Small intestine (tissue), 4 donors: ENCODE data around the gene PRPF38A. TPM values are rescaled to one million over a fixed set of nuclear protein-coding genes. Genes with fewer than 3 reads are reported as not detected.

Experiments
- polyA plus RNA-seq, 4 donors: library from polyadenylated mRNA; stranded (reverse) in 3 of 4; unstranded in 1 of 4; fragments of 200-250 nt in 3 of 4; fragments of 120-200 nt in 1 of 4; gene quantifications; one replicate each; pipeline versions ENCODE4 v1.2.1 to v1.2.3, GENCODE V29; 2013
- donor health status: healthy with polysubstance abuse.
- donor health status: Bipolar disorder and iron deficiency.
- donor health status: healthy.

Gene PRPF38A
- polyA plus RNA-seq, 4 donors, result 11.6 to 55.6 (median 24.4) TPM

Other genes with a start within 250 kb of the PRPF38A start
- gene CC2D1B, start 38.4 kb upstream of the PRPF38A start, polyA plus RNA-seq, result 10 to 100 TPM; 17.3 to 21.9 (median 18.3) TPM
- gene ORC1, start 179 bp upstream of the PRPF38A start, polyA plus RNA-seq, result 1 to 10 TPM in 3 of 4 donors, under 1 TPM in 1; 0.22 to 5.3 (median 3.2) TPM
- 10 to 100 TPM in 2 of 4 donors, 1 to 10 TPM in 2; 2.9 to 69.3 (median 7.0) TPM for gene TUT4, start 148.5 kb downstream of the PRPF38A start, polyA plus RNA-seq
- 10 to 100 TPM in 1 of 4 donors, 1 to 10 TPM in 2, not detected in 1; 1.9 to 40.5 (median 4.1) TPM for gene GPX7, start 197.8 kb downstream of the PRPF38A start, polyA plus RNA-seq
- under 1 TPM in 2 of 4 donors, not detected in 2; 0.35 to 0.45 TPM for gene SHISAL2A, start 228.6 kb downstream of the PRPF38A start, polyA plus RNA-seq